IMR-90 (cell line): ENCODE measurements around the gene KCNK7. TPM values are rescaled to one million over a fixed set of nuclear protein-coding genes. Genes with fewer than 3 reads are reported as not detected.

Experiments
- ATAC-seq: fragments of 200-7000 bp; cut with Tn5 transposase; 2 replicates; pipeline ENCODE4 v1.9.1; 2020; ENCODE audit warnings: low read depth, mild to moderate bottlenecking, moderate library complexity
- BruUV-seq: library from RNA; stranded (reverse); fragments of 400-500 nt; replicated peaks from 2 replicates; lab custom pipeline; 2021; lab: Mats Ljungman, UMichigan
- CTCF ChIA-PET: fragments of 300-600 bp; formaldehyde crosslinking; extraction: SDS; loops from one replicate; lab custom pipeline; 2021; ENCODE audit warnings: antibody characterized with exemption; lab: Yijun Ruan, JAX
- POLR2A ChIA-PET: fragments of 300-600 bp; sonication (Branson Sonifier 250); formaldehyde crosslinking; loops from one replicate; lab custom pipeline; 2022; ENCODE audit warnings: antibody characterized with exemption; ENCODE audit not compliant: unreplicated experiment; lab: Charles Lee
- DNase-seq: peaks from one replicate; pipeline ENCODE4 v3.0.0; 2013
- H2AFZ ChIP-seq: replicated peaks from 2 replicates; pipeline ENCODE3; 2013; ENCODE audit warnings: low read length, mild to moderate bottlenecking; ENCODE audit not compliant: poor library complexity
- H2AK5ac ChIP-seq: 2 replicates; pipeline ENCODE4 v1.6.1; 2013; ENCODE audit warnings: low read depth, low read length, inconsistent platforms
- H2AK9ac ChIP-seq: replicated peaks from 2 replicates; pipeline ENCODE3; 2013; ENCODE audit warnings: mild to moderate bottlenecking, low read depth, low read length, moderate library complexity; ENCODE audit not compliant: poor library complexity
- H2BK120ac ChIP-seq: 2 replicates; pipeline ENCODE4 v1.6.1; 2013; ENCODE audit warnings: low read depth, low read length, inconsistent platforms
- H2BK15ac ChIP-seq: 3 replicates; pipeline ENCODE4 v1.6.1; 2013; ENCODE audit warnings: low read depth, low read length, inconsistent platforms
- H2BK20ac ChIP-seq: 2 replicates; pipeline ENCODE4 v1.6.1; 2013; ENCODE audit warnings: low read depth, mild to moderate bottlenecking, inconsistent platforms, low read length, moderate library complexity
- H2BK5ac ChIP-seq: 2 replicates; pipeline ENCODE4 v1.6.1; 2013; ENCODE audit warnings: mild to moderate bottlenecking, low read depth, low read length, inconsistent platforms; ENCODE audit not compliant: poor library complexity, severe bottlenecking
- H3K14ac ChIP-seq: replicated peaks from 2 replicates; pipeline ENCODE4 v1.6.1; 2013; ENCODE audit warnings: low read depth, low read length, inconsistent platforms
- H3K18ac ChIP-seq: 2 replicates; pipeline ENCODE4 v1.6.1; 2013; ENCODE audit warnings: low read depth, low read length, control low read depth
- H3K23ac ChIP-seq: 2 replicates; pipeline ENCODE4 v1.6.1; 2013; ENCODE audit warnings: low read depth, low read length, inconsistent platforms
- H3K27ac ChIP-seq: 2 replicates; pipeline ENCODE4 v1.5.1; 2013; ENCODE audit warnings: mild to moderate bottlenecking, control low read depth, low read length; ENCODE audit not compliant: insufficient read depth
- H3K27me3 ChIP-seq: 2 replicates; pipeline ENCODE4 v1.6.1; 2013; ENCODE audit warnings: low read length; ENCODE audit not compliant: control insufficient read depth, insufficient read depth
- H3K36me3 ChIP-seq: 2 replicates; pipeline ENCODE4 v1.6.1; 2013; ENCODE audit warnings: low read length, mixed read lengths; ENCODE audit not compliant: control insufficient read depth, insufficient read depth
- H3K4ac ChIP-seq: 2 replicates; pipeline ENCODE4 v1.6.1; 2013; ENCODE audit warnings: low read depth, low read length, inconsistent platforms
- H3K4me1 ChIP-seq: 2 replicates; pipeline ENCODE4 v1.6.1; 2013; ENCODE audit warnings: low read length, mixed read lengths; ENCODE audit not compliant: control insufficient read depth, insufficient read depth
- H3K4me2 ChIP-seq: 2 replicates; pipeline ENCODE4 v1.6.1; 2013; ENCODE audit warnings: low read depth, mild to moderate bottlenecking, control low read depth, low read length, moderate library complexity
- H3K4me3 ChIP-seq: 2 replicates; pipeline ENCODE4 v1.5.1; 2013; ENCODE audit warnings: low read depth, mild to moderate bottlenecking, control low read depth, low read length, moderate library complexity; ENCODE audit not compliant: insufficient read depth
- H3K56ac ChIP-seq: 2 replicates; pipeline ENCODE4 v1.6.1; 2013; ENCODE audit warnings: low read length, inconsistent platforms; ENCODE audit not compliant: insufficient read depth; ENCODE audit errors: extremely low read depth
- H3K79me1 ChIP-seq, 2 experiments: 2 replicates each; pipeline ENCODE4 v1.6.1; 2013; ENCODE audit warnings: low read length in 2 of 2, inconsistent platforms in 1 of 2, low read depth in 1 of 2
- H3K9ac ChIP-seq: 2 replicates; pipeline ENCODE4 v1.6.1; 2013; ENCODE audit warnings: low read depth, low read length, control low read depth
- H3K9me1 ChIP-seq: 2 replicates; pipeline ENCODE4 v1.6.1; 2013; ENCODE audit warnings: low read length, inconsistent platforms; ENCODE audit not compliant: insufficient read depth
- H3K9me3 ChIP-seq: 2 replicates; pipeline ENCODE4 v1.6.1; 2013; ENCODE audit warnings: low read length; ENCODE audit not compliant: control insufficient read depth, insufficient read depth
- H4K20me1 ChIP-seq: 2 replicates; pipeline ENCODE4 v1.6.1; 2013; ENCODE audit warnings: low read length, inconsistent platforms; ENCODE audit not compliant: insufficient read depth
- H4K5ac ChIP-seq: 2 replicates; pipeline ENCODE4 v1.6.1; 2013; ENCODE audit warnings: mild to moderate bottlenecking, low read depth, low read length, control low read depth
- H4K8ac ChIP-seq, 2 experiments: 2 replicates each; pipeline ENCODE4 v1.6.1; 2013; ENCODE audit warnings: low read depth in 2 of 2, low read length in 2 of 2, control low read depth in 1 of 2, inconsistent platforms in 1 of 2
- H4K91ac ChIP-seq: 2 replicates; pipeline ENCODE4 v1.6.1; 2013; ENCODE audit warnings: low read depth, low read length, inconsistent platforms; ENCODE audit not compliant: insufficient read depth
- MAZ ChIP-seq: IDR thresholded peaks from 2 replicates; pipeline ENCODE4 v1.6.1; 2012; ENCODE audit warnings: low read depth, mild to moderate bottlenecking, low read length, improper control_type of control experiment, moderate library complexity, borderline replicate concordance
- MXI1 ChIP-seq: IDR thresholded peaks from 2 replicates; pipeline ENCODE4 v1.6.1; 2012; ENCODE audit warnings: low read depth, mild to moderate bottlenecking, low read length, moderate library complexity, borderline replicate concordance
- WGBS, 2 experiments: methylation state at CpG; one replicate each; pipeline versions ENCODE4 v1.1.5 to v1.1.7; 2013; ENCODE audit warnings: missing lambda C conversion rate in 2 of 2; ENCODE audit not compliant: insufficient read length in 1 of 2; ENCODE audit errors: extremely low coverage in 2 of 2; 5-methylcytosine and 5-hydroxymethylcytosine counted together
- dilution Hi-C: fragments of 300-500 bp; cut with HindIII; formaldehyde crosslinking; loops from one replicate; pipeline ENCODE4 v1.14.3; 2018; ENCODE audit warnings: low sequenced_read_pairs; ENCODE audit not compliant: unreplicated experiment
- in situ Hi-C: fragments of 300-500 bp; cut with MboI; formaldehyde crosslinking; loops from 3 replicates; pipeline ENCODE4 v1.14.3; 2019; ENCODE audit warnings: low sequenced_read_pairs, inconsistent platforms, mixed read lengths
- intact Hi-C: fragments of 100-400 bp; cut with micrococcal nuclease; formaldehyde crosslinking; loops from 2 replicates; pipeline ENCODE4 v1.10.0; 2022
- polyA plus RNA-seq, 3 experiments: library from polyadenylated mRNA; depleted of rRNA; stranded (reverse); fragments of >200 nt; gene quantifications; 2 replicates each; pipeline ENCODE4 v1.2.3, GENCODE V29; 2012; ENCODE audit warnings: low replicate concordance in 1 of 3
- total RNA-seq: library from RNA; depleted of rRNA; stranded (reverse); fragments of >200 nt; gene quantifications from 2 replicates; pipeline ENCODE4 v1.2.3, GENCODE V29; 2012

Gene KCNK7
- total and polyA plus RNA-seq, 2 of the 4 experiments (the other 2 are of a cell fraction), result 0.09 TPM; not detected in 1

DNA sequence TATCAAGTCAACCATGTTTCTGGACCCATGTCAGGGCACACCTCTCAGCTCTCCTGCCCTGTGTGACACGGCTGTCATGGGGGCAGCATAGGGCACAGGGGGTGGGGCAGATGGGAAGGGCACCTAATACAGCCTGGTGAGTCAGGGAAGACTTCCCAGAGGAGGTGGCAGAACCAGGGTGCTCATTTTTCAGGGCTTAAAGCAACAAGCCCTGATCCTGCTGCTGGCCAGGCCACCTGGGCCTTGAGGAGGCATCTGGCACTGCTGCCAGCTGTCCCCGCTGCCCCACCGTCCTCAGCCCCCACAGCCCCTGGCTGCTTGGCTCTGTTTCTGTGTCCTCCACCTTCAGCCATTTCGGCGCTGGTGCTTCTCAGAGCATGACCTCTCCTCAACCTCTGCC, 14.1 kb upstream of the KCNK7 start:
- no peaks in the 10 kb centered on the region for H3K27me3 ChIP-seq
- peaks cover 26% of the 10 kb centered on the region for H3K36me3 ChIP-seq
- ATAC-seq, result no peak
- H2BK5ac ChIP-seq, result no peak overlapping the region
- 0 out of 2 replicates have a peak, but pooled peaks cover 14% of the 10 kb centered on the region for H3K9me1 ChIP-seq
- no peak overlapping the region for H2BK15ac ChIP-seq
- no peak overlapping the region for H3K18ac ChIP-seq
- no peak overlapping the region for H3K27ac ChIP-seq
- no peak overlapping the region for H2AFZ ChIP-seq
- no peak overlapping the region for H2AK5ac ChIP-seq
- dilution Hi-C loops (no loop called here), intact Hi-C loops (loop anchor here (5.0 kb wide), 1 partner anchor 37 kb away; the partner anchor contains the start of genes FAM89B and ZNRD2), in situ Hi-C loops (no loop called here)
- H3K4me2 ChIP-seq, result no peak overlapping the region
- POLR2A ChIA-PET, result interaction anchor here (0.6 kb wide), 1 partner anchor 187 kb away, joined by 3 read pairs; the partner anchor contains the start of gene NEAT1
- peaks cover 40% of the 10 kb centered on the region for H4K20me1 ChIP-seq
- no peak overlapping the region for H4K91ac ChIP-seq
- no peak overlapping the region for H2AK9ac ChIP-seq
- H3K14ac ChIP-seq, result no peak overlapping the region
- no peak overlapping the region for H3K56ac ChIP-seq
- H3K79me1 ChIP-seq, result peaks cover 13 to 78% of the 10 kb centered on the region in 2 experiments
- no peak overlapping the region for H3K4ac ChIP-seq
- TF ChIP-seq MXI1 (no peak), MAZ (no peak)
- no peak overlapping the region for H4K8ac ChIP-seq
- 84% methylated on average over 3 of the region's 5 CpGs; no CpG with 5 or more reads in 1 of the 2 experiments for WGBS, 2 experiments
- H3K4me3 ChIP-seq, result no peak overlapping the region
- no peak overlapping the region for H2BK120ac ChIP-seq
- no peak overlapping the region for H3K9ac ChIP-seq
- peaks cover 21% of the 10 kb centered on the region for H3K4me1 ChIP-seq
- no peak overlapping the region for H4K5ac ChIP-seq
- no TSS peak for BruUV-seq
- no peak for DNase-seq
- CTCF ChIA-PET, result no interaction called here
- no peaks in the 10 kb centered on the region for H3K9me3 ChIP-seq
- no peak overlapping the region for H2BK20ac ChIP-seq
- H3K23ac ChIP-seq, result no peak overlapping the region
